ENCODE data around the gene SURF4.

GRCh38 chr9:133340256-133340655, 35.6 kb downstream of the SURF4 start:
- TF ChIP-seq MYC (IDR thresholded peaks at IDR 0.05; ENCODE audit: low read depth, low read length): no peak
- TF ChIP-seq POLR2AphosphoS5 (IDR thresholded peaks at IDR 0.05; ENCODE audit: insufficient read depth, low read depth, low read length): no peak
- TF ChIP-seq CTCF (IDR thresholded peaks at IDR 0.05; ENCODE audit: extremely low read depth in 1 of 2, insufficient read depth in 1 of 2, low read depth in 1 of 2, low read length in 2 of 2): no peak
- no peak for TF ChIP-seq POLR2A (IDR thresholded peaks at IDR 0.05; ENCODE audit: low read depth, low read length)

All from endothelial cell of umbilical vein (primary cell).